RWPE1 (cell line): ENCODE results near the gene BMS1.
"Not testable (repeated sequence)": the region's sequence is repeated elsewhere in the genome, so short reads cannot be mapped to it uniquely, and the experiment has no call there.

ENCODE experiments used
- CTCF ChIA-PET: fragments of 350-600 bp; sonication (Branson Sonifier 250); formaldehyde crosslinking; extraction: SDS; loops from one replicate; lab custom pipeline; 2021; lab: Yijun Ruan, JAX
- POLR2A ChIA-PET: fragments of 400-600 bp; formaldehyde crosslinking; extraction: SDS; loops from one replicate; lab custom pipeline; 2020; ENCODE audit warnings: antibody characterized with exemption; ENCODE audit not compliant: low non-redundant PET; lab: Yijun Ruan, JAX
- DNase-seq: peaks from one replicate; pipeline ENCODE4 v3.0.0; 2012; ENCODE audit warnings: low spot score
- H3K27ac ChIP-seq: fragments of 450-650 bp; 2 replicates; pipeline ENCODE4 v1.5.1; 2017
- TF ChIP-seq, protein P1 (sequence below): fragments of 450-650 bp; conservative IDR thresholded peaks from 2 replicates; pipeline ENCODE4 v1.5.1; 2017; ENCODE audit warnings: low read depth, mild to moderate bottlenecking

BMS1 gene

DNA sequence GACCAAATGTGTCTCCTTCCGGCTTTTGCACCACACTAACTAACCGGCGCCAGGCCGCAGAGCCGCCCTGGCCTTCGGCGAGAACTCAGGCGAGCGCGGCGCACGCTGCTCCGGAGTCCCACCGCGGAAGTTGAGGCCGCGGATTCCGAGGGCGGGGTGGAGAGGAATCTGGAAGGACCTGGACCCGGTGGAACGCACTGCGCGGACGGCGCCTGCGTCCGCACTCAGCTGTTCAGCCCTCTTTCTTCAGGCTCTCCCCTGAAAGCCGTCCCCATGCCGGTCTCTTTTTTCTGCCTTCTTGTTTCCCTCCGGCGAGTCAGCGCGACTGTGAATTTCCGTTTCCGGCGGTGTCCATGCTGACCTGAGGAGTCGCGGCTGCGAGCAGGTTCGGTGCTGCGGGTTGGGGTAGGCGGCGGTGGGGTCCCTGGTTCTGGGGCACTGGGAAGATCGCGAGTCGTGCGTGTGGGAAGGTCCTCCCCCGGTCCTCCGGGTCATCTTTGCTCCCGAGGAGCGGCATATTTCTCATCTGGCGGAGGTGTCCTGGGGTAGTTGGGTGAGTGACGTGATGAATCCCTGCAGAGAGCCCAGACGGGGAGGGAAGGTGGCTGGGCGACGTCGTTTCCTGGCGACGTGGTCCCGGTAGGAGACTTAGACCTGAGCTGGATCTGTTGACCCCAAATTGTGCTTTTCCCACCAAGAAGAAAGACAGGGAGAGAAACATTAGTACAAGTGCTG, at the start of gene BMS1:
BMS1 (plus strand) TSS at position 350 of the 735 bp plus-strand sequence. CDS start 1,600 bp downstream, outside the sequence.
- H3K27ac ChIP-seq, result peak within 1 kb of the TSS; percentile 93
- TF ChIP-seq, protein P1, sequence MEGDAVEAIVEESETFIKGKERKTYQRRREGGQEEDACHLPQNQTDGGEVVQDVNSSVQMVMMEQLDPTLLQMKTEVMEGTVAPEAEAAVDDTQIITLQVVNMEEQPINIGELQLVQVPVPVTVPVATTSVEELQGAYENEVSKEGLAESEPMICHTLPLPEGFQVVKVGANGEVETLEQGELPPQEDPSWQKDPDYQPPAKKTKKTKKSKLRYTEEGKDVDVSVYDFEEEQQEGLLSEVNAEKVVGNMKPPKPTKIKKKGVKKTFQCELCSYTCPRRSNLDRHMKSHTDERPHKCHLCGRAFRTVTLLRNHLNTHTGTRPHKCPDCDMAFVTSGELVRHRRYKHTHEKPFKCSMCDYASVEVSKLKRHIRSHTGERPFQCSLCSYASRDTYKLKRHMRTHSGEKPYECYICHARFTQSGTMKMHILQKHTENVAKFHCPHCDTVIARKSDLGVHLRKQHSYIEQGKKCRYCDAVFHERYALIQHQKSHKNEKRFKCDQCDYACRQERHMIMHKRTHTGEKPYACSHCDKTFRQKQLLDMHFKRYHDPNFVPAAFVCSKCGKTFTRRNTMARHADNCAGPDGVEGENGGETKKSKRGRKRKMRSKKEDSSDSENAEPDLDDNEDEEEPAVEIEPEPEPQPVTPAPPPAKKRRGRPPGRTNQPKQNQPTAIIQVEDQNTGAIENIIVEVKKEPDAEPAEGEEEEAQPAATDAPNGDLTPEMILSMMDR, result no peak
- CTCF ChIA-PET, result interaction anchor here (0.6 to 2.1 kb wide), 2 partner anchors 29 to 245 kb away, joined by 3 to 7 read pairs; no protein-coding TSS in a partner anchor
- DNase-seq, result peak; percentile 88
- POLR2A ChIA-PET, result interaction anchor here (2.3 kb wide), 1 partner anchor 28 kb away, joined by 14 read pairs; no protein-coding TSS in a partner anchor

DNA sequence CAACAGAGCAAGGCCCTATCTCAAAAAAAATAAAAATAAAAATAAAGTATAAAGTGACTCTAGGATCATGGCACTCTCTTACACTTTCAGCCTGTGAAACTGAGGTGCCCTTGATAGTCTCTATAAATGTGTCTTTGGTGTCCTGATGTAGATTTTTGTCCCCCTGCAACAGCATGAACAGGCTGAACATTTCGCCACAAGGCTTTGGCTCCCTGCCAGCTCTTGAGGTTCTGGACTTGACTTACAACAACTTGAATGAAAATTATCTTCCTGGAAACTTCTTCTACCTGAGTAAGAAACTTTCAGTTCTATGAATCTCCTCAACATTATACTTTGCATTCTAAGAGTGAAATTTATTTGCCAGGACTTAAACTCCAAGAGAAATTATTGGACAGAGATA, 48.1 kb upstream of the BMS1 start:
- no peak for DNase-seq
- CTCF ChIA-PET, result no interaction called here
- H3K27ac ChIP-seq, result no peak overlapping the region
- POLR2A ChIA-PET, result no interaction called here
- TF ChIP-seq, protein P1, result no peak

- H3K27ac ChIP-seq, result no peak overlapping the region
- TF ChIP-seq, protein P1, result no peak
- CTCF ChIA-PET, result interaction anchor here (0.6 kb wide), 1 partner anchor 573 kb away, joined by 3 read pairs; no protein-coding TSS in a partner anchor
- DNase-seq, result no peak
- POLR2A ChIA-PET, result no interaction called here
Observed at GRCh38 chr10:42738679-42739078, 43.9 kb upstream of the BMS1 start.

- POLR2A ChIA-PET, H3K27ac ChIP-seq, CTCF ChIA-PET, DNase-seq: not testable (repeated sequence)
Observed at GRCh38 chr10:42741536-42741935, 41.1 kb upstream of the BMS1 start.

- no peak overlapping the region for H3K27ac ChIP-seq
- ChIA-PET CTCF (interaction anchor here (0.5 to 1.8 kb wide), 2 partner anchors 10 to 81 kb away, joined by 3 to 7 read pairs; no protein-coding TSS in a partner anchor), POLR2A (no interaction called here)
- TF ChIP-seq, protein P1, result no peak
- no peak for DNase-seq
Observed at GRCh38 chr10:42743697-42744096, 38.9 kb upstream of the BMS1 start.

DNA sequence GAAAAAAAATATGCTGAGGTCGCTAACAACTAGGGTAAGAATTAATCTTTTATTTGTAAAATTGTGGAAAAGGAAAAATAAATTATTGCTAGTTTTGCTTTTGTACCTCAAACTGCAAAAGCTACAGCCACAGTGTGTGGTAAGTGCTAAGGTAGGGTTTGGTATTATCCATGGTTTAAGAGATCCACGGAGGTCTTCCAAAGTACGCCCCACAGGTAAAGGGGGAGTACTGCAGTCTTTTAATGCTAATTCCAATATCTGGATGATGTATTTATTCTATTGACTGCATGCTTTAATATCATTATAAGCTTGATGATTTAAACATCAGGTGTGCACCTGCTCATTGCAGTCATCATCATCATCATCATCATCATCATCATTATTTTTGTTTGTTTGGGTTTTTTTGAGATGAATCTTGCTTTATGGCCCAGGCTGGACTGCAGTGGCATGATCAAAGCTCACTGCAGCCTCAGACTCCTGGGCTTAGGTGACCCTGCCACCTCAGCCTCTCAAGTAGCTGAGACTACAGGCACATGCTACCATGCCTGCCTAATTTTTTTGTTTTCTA, 38.4 kb upstream of the BMS1 start:
- no peak overlapping the region for H3K27ac ChIP-seq
- DNase-seq, result no peak
- POLR2A ChIA-PET, result no interaction called here
- TF ChIP-seq, protein P1, result no peak
- CTCF ChIA-PET, result interaction anchor here (0.5 to 1.8 kb wide), 3 partner anchors 9 to 201 kb away, joined by 3 to 7 read pairs (median 3); no protein-coding TSS in a partner anchor
